Stimulated activated CD4-positive, alpha-beta T cell treated with anti-CD3 and anti-CD28 coated beads, Interleukin-12 subunit alpha, Interleukin-12 subunit beta, amount 100 ng/mL, for 48 hours (primary cell): ENCODE data around the gene KRT84.

Experiments used
- DNase-seq, 3 donors: peaks; one replicate each; pipeline ENCODE4 v3.0.0-alpha.2; 2020; ENCODE audit warnings: low read depth in 2 of 3, low spot score in 1 of 3

Gene KRT84

DNA sequence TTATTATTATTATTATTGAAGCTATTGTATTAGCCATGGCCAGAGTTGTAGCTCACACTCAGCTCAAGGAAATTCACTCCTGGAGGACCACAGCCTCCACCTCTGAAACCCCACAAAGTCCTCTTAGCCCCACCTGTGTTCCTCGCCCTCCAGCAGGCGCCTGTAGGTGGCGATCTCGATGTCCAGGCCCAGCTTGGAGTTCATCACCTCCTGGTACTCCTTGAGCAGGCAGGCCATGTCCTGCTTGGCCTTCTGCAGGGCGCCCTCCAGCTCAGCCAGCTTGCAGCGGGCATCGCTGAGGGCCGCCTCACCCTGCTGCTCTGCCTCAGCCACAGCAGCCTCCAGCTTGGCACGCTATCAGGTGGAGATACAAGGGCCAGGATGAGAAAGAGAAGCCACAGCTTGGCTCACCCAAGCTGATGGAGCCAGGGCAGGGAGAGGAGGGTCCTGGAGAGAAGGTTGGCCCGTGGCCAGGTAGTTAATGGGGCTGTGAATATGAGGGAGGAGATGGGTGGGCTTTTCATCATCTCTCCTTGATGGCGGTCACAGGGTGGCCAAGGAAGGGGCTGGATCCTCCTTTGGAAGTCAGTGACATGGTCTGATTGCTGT lies 23.2 kb downstream of the KRT84 start:
- DNase-seq, result no peak

DNA sequence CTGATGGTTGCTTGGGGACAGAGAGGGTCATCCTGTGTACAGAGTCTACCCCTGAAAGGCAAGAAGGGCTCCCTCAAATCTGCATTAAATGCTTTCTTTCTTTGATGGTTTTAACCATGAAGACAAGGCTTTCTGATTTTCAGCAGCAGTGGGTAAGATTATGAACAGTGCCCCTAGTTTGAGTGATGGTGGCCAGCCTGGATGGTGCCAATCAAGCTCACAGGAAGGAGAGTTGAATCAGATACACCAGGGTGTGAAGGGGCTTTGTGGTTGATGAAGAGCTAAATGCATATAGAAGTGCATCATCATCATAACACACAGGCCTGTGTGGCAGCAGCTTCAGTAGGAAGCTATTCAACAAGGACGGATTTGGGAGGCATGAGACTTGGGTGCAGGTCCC lies 23.9 kb downstream of the KRT84 start:
- DNase-seq, result no peak

DNA sequence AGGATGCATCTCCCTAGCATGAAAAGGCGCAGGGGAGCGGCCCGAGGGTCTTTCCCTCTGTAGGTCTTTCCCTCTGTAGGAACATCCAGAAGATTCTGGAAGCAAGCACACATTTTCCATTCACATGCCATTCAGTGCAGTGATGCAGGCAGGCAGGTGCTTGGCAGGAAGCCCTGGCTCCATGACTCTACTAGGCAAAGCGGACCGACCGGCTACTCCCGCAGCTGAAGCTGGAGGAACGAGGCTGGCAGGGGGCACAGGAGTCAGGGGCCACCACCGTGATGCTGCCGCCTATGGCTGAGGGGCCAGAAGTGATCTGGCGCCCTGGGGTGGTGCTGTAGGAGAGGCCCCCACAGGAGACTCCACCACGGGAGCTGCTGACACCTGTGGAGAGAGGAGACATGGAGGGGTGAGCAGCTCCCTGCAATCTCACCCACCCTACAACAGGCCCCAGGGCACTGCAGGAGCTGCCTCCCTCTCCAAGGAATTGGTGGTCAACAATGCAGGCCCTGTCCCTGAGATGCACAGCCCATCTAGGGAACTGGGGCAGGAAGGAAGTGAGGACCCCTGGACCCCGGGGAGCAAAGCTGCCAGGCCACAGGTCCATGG lies 24.7 kb downstream of the KRT84 start:
- no peak for DNase-seq

DNA sequence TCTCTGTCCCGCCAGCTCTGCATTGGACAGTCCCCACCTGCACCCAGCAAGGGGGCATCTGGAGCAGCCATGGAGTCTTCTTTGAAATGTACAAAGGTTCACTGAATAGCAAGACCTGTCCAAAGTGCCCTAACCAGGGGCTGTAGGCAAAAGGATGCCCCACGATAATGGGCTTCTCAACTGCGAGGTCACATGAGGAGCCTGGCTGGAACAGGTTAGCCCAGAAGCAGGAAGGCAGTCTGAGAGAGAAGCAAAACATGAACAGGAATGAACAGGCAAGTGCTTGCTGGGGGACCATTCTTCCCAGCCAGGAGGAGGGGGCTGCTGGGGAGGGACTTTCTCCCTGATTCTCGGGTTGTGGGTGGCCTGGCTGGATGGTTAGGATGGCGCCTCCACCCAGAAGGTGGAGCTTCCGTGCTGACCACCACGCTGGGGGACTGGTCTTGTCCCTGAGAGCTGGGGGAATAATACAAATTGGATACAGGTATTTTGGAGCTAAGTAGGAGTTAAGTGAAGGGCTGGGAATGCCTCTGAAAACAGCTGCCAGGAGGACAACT lies 25.3 kb downstream of the KRT84 start:
- no peak for DNase-seq

DNA sequence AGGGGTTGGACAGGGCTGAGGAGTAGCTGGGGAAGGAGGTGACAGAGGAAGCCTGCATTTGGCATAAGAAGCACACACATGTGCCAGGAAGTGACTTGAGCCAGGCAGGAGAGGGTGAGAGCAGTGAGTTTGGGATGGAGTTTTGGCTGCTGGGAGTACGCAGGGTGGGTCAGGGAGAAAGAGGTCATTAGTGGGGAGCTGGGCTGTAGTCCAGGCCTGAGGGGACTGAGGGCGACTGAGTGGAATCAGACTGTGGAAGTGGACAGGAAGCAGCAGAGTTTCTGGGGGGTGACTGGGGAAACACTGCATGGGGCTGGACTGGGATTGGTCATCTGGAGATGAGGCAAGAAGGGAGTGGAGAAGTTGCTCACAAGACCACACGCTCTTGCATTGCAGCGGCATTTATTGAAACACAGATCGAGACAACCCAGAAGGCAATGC lies 25.8 kb downstream of the KRT84 start:
- no peak for DNase-seq

DNA sequence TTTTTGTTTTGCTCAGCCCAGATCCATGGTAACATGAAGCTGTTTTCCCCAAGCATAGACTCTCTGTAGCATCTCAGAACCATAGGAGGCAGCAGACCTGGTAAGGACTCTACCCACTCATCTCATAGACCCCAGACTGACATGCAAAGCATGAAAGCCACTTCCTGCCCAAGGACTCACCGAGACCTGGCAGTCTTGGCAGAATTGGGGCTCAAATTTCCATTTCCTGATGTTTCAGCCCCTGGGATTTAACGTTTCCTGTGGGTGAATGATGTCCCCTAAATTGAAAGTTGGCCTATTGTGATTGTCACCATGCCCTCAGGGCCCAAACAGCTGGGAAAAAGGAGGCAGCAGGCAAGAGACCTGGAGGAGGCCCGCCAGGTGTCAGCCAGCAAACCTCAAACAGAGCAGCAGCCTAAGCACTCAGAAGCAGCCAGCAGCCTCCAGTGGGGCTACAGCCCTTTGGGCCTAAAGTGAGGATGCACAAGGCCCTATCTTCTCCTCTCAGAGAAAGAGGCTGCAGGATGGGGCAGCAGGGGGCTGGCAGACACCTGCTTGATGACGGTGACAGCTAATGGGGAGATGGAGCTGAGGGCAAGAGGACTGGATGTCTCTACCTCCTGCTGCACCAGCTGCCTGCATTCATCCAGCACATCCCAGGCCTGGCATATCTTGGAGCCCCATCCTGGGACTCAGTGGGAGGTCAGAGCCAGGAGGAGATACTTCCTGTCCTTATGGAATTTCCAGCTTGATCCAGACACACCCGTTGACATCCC lies 26.7 kb downstream of the KRT84 start:
- no peak for DNase-seq

DNA sequence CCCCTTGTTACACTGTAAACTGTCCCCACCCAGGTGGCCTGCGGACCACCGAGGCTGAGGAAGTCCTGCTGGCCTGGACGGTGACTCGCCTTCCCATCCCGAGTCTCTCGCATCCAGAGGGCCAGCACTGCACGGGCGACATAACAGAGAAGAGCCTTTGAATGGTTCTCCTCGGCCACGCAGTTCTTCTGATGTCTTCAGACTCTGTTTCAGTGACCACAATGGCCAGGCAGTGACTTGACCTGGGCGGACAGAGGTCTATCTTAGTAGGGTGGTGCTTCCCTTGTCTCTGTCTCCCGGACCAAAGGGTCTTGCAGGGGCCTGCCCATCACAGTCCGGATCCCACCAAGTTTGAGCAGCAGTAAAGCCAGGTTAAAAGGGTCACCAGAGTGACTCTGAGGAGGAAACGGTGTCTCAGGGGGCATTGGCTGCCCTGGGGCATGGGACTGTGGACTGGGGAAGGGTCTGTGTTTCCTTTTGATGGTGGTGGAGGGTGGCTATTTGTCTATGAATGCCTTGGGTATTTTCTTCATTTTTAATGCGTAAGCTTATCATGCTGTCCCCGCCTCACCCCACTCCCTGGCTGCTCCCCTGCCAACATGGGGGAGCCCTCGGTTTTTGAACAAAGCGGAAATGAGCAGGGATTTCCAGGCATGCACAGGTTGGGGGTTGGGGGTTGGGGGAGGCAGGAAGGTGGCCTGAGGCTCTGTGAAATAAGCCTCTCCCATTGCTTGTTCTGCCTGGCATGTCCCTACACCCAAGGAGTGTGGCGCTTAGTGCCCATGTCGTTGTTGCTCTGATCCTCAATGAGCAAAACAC lies 28.5 kb downstream of the KRT84 start:
- DNase-seq, result no peak

DNA sequence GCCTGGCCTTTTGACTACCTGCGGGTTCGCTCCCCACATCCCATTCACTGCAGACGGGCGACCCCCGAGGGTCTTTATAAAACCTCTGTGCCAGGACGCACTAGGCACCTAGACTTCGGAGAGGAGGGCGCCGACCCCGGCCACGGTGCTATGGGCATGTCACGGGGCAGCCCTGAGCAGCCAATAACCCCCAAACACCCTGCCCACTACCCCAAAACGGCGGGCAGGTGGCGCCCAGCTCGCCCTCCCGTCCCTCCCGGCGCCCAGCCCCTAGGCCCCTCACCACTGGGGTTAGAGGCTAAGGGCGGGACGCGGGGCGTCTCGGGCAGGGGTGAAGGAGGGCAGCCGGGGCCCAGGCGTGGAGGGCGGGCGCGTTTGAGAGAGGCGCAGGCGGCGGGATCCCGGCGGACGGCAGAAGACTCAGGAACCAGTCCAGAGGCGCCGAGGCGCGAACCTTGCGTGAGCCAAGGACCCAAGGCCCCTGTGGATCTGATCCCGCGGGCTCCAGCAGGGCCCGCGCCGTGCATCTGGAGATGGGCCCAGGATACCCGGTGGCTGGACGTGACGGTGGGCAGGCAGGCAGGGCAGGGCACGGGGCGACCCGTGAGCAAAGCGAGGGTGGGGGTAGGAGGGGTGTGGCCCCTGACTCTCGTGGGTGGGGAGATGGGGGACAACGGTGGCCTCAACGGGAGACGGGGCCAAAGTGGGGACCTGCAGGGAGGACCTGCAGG lies 29.3 kb downstream of the KRT84 start:
- DNase-seq, result no peak

DNA sequence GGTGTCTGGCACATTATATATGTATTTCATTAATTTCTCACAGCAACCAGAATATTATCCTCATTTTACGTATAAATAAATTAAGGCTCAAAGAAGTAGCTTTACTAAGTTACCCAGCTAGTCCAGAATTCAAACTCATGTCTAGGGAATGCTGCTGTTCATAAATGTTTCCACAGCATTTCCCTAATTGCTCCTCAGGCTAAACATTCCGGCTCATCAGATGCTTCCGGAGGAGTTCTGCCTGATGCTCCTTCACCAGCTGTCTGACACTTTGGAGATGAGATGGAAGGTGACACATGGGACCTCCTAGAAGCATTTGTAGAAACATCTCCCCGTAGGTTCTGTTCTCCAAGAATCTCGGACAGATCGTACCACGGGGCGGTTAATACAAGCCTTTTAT lies 30.3 kb downstream of the KRT84 start:
- DNase-seq, result no peak

DNA sequence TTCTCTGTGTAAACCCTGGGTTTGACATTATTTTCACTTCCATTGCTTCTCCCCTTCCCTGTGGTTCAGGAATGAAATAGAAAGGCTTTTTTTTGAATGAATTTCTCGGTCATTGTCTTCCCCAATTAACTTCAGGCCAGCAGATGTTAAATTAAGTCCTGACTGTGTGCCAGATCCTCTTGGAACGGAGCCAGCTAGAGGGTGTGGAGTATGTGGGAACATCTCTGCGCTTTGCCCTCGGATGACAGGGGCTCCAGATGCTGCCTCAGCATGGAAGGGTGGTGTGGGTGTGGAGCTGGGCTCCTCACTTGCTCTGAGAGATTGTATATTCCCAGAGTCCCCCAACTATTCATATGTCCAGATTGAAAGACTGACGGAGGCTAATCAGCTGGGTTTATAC lies 31.3 kb downstream of the KRT84 start:
- no peak for DNase-seq

DNA sequence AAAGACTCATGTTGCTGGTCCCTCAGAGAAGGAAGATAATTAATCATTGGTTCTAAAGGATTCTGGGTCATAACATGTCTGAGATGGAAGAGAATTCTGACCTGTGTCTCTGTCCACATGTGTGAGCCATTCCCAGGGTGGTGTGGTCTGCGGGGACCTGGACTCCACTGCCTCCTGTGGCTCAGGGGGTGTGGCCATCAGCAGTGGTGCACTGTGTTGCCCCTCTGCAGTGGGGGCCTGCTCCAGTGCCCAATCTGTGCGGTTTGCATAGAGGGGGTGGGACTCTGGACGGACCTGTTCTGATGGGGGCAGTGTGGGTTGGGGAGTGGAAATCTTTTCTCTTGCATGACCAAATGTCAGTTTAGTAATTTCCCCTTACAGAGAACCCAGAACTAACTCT lies 31.7 kb downstream of the KRT84 start:
- DNase-seq, result no peak

DNA sequence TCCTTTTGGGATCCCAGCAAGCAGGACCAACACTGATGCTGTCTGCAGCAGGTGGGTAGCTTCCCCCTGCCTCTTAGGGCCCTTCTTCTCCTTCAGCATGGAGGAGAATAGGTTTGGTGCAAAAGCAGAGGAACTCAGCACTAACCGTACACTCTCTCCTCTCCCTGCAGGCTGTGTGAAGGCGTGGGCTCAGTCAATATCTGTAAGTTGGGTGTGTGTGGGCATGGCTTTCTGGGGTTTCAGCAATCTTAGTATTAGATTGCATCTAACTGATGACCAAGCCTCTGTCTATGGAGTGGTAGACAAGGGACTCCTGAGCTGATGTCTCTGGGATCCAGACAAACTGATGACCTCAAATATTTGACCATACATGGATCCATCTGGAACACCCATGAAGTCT lies 32.5 kb downstream of the KRT84 start:
- DNase-seq, result no peak

DNA sequence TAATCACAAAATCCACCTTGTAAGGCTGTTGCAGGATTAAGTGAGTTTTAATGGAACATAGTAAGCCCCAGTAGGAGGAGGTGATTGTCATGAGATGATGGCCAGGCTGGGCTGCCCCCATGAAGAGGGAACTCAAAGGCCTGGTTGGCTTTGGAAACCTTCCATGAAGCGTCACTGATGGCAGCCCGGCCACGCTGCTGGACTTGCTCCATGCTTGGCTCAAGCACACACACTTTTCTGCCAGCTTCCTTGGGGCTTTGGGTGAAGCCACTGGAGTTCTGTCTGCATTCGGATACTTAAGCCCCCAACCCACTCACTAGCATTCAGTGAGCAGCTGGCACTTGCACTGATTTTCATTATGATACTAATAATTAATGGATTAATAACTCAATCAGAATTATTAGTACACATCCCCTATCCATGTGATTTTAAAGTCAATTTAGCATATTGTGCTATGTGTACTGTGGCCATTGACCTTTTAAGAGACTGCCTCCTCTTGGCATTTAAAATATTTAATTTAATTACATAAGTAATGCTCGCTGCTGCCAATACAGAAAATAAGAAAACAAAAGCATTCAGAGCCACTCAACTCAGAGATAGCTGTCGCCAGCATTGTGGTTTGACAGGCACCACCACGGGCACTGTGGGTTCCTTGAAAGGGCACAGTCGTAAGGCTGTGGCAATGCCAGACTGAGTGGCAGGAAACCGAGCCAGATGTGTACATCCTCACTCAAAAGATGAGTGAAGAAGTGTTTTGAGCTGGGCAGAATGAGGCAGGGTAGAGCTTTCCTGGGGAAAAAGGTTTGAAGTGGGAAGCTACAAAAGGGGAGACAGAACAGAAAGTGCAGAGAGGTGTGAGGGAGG lies 34.0 kb downstream of the KRT84 start:
- no peak for DNase-seq

DNA sequence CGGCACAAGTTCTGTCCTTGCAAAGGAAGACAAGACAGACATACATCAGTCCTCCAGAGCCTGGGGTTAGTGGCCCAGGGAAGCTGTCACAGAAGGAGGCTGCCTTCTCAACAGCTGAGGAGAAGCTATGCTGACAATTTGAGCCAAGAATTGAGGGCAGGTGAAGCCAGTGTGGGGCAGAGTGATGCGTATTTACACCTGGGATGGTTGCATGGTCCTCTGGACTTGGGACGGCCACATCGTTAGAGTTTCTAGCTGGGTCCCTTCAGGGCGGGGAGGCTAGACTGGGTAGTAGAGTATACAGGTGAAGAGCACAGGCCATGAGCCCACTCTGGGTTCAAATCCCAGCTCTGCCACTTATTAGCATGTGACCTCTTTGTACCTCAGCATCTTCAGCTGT lies 34.7 kb downstream of the KRT84 start:
- DNase-seq, result no peak

DNA sequence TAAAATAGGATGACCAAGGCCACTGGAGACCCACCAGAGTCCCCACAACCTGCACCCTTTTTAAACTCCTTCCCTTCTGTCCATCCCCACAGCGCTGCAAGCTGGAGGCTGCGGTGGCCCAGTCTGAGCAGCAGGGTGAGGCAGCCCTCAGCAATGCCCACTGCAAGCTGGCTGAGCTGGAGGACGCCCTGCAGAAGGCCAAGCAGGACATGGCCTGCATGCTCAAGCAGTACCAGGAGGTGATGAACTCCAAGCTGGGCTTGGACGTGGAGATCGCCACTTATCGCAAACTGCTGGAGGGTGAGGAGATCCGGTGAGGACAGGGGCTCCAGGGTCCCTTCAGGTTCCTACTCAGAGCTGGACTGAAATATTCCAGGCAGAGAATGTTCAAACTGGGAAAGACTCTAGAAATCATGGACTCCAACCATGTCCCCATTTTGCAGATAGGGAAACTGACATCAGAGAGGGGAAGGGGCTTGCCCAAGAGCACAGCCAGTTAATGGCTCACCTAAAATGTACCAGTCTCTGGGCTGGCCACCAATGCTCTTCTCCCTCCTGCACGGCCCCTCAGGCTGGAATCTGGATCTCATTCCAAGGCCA lies 35.3 kb downstream of the KRT84 start:
- DNase-seq, result no peak

DNA sequence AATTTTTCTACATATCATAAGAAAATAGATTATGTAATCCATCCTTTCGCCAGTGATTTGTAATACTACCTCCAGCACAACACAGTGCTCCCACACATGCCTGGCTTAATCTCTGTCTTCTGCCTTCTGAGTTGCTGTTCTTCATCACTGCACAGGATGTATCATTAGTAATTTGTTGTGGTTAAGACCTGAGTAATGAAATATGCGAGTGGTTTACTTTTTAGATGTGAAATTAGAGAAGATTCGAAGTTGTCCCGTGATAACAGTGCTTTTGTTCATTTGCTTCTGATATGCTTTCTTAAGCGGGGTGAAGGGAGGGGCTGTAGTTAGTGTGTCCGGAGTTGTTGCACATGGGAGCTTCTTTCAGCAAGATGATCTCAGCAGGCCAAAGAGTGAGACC lies 36.3 kb downstream of the KRT84 start:
- no peak for DNase-seq

DNA sequence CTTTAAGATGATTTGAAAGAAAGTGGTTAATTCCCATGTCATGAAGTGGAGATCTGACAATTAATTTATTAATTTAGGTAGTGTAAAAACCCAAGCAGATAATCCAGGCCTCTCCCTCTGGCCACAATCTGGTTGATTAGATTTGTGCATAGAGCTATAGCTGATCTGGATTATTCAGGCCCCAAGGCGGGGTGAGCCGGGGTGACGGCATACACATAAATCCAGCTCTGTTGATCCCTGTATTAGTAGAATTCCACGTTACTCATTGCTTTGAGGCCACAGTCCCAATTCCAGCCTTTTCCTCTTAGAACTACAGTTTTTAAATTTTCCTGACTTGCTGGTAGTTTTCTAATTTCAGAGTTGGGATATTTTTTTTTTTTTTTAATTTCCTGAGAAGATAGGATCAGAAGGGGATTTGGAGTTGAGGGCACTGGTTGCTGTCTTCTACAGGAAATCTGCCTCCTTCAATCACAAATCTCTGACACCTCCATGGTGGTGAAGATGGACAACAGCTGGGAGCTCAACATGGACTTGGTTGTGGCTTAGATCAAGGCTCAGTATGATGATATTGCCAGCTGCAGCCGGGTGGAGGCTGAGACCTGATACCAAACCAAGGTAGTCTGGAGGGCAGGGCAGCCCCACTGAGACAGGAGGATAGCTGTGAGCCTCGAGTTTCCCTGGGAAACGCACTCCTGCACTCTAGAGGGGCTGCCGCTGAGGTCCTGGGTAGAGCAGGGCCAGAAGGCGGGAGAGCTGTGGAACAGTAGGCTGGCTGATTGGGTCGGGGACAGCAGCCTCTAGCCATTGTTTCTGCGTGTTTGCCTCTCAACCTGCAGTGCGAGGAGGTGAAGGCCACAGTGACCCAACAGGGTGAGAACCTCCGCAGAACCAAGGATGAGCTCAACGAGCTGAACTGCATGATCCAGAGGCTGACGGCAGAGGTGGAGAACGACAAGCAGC lies 37.6 kb downstream of the KRT84 start:
- no peak for DNase-seq

DNA sequence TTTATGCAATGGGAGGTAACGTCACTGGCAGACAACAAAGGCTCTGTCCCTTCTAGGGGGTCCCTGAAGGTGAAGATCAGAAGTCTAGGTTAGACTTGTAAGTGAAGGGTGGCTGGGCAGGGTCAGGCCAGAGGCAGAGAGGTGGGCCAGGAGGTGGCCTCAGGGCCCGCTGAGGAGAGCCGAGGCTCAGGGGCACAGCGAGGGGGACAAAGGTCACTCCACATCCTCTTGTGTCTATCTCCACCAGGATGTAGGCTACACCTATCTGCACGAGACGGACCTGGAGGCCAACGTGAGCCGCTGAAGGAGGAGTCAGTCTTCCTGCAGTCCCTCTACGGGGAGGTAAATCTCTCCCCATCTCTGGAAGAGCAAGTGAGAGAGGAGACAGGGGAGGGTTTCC lies 38.4 kb downstream of the KRT84 start:
- no peak for DNase-seq
